GM18511 (cell line): ENCODE measurements around the gene RPL10A.

Experiments
- ATAC-seq: cut with Tn5 transposase; IDR thresholded peaks from one replicate; pipeline ENCODE4 v1.9.1; 2021; ENCODE audit warnings: mild to moderate bottlenecking, moderate library complexity; ENCODE audit not compliant: unreplicated experiment

RPL10A gene

DNA sequence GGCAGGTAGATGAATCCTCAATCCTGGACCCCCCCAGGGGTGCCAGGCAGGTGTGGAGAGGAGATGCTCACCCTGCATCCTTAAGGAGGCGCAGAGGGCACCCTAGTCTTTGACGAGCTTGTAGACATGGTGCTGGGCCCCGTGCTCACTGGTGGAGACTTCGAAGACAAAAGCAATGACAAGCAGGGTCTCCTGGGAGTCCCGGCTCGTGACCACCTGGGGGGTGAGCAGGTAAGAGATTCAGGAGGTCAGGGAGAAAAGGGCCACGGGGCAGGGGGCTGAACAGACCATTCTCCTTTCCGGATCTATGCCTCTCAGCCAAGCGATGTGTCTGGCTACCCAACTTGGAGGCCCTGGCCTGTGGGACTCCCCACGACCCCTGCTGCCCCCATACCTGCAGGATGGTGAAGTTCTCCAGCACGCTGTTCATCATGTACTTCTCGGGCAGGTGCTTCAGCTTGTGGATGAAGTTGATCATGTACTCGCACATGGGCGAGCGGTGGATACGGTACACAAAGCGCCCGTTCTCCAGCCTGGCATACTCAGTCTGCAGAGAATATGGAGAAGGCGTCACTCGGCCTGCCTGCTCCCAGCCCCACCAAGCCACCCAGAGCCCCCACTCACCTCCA is 6.9 kb downstream of the RPL10A start:
- ATAC-seq = no peak

DNA sequence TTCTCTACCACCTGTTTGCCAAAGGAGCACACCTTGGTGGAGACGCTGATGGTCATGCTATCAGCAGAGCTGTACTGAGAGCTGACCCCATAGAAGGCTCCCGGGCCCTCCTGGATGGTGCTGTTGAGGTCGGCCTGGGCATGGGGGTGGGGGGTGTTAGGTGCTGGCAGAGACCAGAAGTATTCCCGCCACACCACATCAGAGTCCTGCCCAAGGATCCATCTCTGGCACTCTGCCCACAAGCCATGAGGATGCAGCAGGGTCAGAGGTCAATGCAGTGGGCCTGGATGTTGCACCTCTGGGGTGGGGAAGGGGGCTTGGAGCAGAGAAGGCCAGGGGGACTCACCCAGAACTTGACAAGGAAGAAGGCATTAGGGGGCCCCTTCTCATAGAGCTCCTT is 7.4 kb downstream of the RPL10A start:
- ATAC-seq = no peak

DNA sequence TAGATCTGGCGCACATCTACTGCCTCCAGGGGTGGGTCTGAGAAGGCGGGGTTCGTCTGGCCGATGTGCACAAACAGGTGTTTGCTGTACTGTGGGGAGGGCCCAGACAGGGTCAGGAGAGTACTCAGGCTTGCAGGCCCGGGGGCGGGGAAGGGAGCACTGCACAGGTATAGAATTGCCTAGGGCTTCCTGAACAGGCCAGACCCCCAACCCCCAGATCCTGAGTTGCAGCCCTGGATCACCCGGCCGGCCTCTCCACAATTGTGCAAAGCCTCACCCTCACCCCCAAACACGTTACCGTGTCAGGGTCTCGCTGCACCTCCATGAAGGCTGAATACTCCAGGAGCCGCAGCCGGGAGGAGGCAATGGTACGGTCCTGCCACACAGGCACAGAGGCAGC is 7.8 kb downstream of the RPL10A start:
- ATAC-seq = no peak

DNA sequence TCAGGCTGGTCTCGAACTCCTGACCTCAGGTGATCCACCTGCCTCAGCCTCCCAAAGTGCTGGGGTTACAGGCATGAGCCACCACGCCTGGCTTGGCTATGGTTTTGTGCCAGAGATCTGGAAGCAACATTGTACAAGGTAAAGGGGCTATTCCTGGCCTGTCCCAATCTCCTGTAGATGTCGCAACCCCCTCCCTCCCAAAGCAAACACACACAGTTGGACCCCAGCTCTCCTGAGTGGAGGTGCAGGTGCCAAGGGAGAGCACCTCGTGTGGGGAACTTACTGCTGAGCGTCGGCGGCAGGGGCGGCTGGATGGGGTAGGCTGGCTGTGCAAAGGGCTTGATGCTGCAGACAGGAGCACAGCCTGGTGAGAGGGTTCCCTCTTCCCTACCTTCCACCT is 8.8 kb downstream of the RPL10A start:
- ATAC-seq = no peak

DNA sequence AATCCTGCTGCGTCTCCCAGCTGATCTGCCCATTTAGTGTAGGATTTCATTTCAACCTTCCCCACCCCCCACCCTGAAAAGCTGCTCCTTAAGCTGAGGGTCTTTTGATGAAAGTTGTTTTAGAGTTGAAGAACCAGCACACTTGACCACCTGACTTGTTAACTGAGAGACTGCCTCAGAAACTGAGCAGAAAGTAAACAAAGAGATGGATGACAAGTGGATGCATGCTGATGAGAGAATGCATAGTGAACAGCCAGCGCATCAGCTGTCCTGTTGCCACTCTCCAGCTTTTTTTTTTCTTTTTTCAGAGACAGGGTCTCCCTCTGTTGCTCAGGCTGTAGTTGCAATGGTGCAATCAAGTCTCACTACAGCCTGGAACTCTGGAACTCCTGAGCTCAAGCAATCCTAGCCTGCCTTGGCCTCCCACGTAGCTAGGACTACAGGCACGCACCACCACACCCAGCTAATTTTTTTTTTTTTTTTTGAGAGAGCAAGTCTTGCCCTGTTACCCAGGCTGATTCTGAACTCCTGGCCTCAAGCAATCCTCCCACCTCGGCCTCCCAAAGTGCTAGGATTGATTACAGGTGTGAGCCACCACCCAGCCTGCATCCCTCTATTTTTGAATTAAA is 9.5 kb downstream of the RPL10A start:
- ATAC-seq = no peak

- no peak for ATAC-seq
Measured at GRCh38 chr6:35478259-35478658, 10.1 kb downstream of the RPL10A start.

- no peak for ATAC-seq
Measured at GRCh38 chr6:35480176-35480575, 12.0 kb downstream of the RPL10A start.

- no peak for ATAC-seq
Measured at GRCh38 chr6:35481226-35481625, 13.0 kb downstream of the RPL10A start.

GRCh38 chr6:35483062-35483461 is 14.9 kb downstream of the RPL10A start:
- no peak for ATAC-seq

- ATAC-seq = no peak
Measured at GRCh38 chr6:35483490-35483889, 15.3 kb downstream of the RPL10A start.

- no peak for ATAC-seq
Measured at GRCh38 chr6:35483893-35484645, 15.9 kb downstream of the RPL10A start.

DNA sequence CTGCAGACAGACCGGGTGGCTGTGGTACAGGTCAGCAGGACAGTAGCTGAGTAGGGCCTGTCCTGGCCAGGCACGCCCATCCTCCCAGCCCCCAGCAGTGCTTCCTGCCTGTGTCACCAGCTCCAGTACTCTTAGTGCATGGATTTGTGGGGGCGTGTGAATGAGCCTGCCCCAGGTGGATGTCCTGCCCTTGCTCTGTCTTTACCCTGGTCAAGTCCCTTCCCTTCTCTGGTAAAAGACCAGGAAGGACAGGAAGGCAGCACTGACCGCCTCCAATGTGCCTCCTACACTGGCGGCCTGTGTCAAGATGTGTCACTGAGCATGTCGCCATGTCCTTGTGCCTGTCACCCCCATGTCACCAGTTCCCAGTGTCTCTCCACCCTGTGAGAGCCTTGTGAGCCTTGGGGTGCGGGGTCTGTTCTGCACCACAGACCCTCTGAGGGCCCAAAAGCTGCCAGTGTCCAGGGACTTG is 16.8 kb downstream of the RPL10A start:
- ATAC-seq = no peak

GRCh38 chr6:35485402-35485877 is 17.2 kb downstream of the RPL10A start:
- no peak for ATAC-seq

DNA sequence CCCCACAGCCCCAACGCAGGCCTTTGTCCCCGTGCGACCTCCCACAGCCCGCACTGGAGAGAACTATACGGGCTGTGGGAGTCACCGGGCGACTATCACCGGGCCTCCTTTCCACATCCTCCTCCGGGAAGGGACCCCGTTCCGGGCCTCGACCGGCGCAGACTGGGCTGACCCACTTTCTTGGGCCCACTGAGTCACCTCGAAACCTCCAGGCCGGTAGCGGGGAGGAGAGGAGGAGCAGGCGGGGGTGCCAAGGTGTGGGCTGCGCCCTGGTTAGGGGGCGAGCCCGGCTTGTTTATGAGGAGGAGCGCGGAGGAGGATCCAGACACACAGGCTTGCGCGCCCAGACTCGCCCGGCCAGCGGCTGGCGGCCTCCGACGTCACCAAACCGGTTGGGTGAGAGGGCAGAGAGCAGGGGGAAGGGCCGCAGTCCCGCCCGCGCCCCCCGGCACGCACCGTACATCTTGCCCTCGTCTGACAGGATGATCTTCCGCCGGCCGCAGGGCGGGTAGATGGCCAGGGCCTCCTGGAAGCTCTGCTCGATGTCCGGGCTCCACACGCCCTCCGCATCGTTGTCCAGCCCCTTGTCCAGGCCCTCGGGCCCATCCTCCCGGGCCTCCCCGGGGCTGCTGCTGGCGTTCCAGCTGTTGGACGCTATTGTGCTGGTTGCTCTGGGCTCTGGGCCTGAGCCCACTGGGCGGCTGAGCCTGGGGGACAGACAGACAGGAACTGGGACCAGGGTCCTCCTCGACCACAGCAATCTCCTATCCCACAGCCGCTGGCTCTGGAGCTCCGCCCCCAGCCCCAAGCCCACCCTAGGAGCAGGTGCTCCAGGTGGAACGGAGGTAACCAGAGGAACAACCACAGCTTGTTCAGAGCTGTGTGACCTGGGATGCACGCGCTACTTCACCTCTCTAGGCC is 18.1 kb downstream of the RPL10A start:
- ATAC-seq = no peak

DNA sequence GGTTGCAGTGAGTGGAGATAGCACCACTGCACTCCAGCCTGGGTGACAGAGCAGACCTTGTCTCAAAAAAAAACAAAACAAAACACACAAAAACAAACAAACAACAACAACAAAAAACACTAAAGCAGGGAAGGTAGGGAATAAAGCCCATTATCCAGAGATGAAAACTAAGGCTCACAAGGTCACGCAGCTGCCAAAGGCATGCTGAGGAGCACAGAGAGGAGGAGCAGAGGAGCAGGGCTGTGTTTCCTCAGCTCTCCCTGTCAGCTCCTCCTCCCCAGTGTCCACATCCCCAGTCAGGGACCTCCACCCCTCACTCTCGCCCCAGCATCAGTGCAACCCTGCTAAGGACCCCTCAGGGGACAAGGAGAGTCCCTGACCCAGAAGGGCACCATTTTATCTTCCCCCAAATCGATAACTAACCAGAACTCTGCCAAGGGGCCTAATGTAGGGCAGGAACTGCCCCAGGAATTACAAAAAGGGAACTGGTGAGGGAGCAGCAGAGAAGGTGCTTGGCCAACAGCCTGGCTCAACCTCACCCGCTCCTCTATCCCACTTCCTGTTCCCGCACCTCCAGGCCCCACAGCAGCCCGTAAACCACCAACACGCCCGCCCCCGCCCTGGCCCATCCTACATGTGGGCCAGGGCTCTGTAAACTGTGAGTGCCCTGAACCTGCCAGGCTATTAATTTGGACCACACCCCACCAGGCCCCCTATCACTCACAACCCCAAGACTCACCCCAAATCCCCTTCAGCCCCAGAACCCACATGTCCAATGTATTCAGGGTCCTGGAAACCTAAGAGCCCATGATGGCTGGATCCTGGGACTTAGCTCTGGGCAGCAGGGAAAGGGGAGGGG is 19.7 kb downstream of the RPL10A start:
- no peak for ATAC-seq

DNA sequence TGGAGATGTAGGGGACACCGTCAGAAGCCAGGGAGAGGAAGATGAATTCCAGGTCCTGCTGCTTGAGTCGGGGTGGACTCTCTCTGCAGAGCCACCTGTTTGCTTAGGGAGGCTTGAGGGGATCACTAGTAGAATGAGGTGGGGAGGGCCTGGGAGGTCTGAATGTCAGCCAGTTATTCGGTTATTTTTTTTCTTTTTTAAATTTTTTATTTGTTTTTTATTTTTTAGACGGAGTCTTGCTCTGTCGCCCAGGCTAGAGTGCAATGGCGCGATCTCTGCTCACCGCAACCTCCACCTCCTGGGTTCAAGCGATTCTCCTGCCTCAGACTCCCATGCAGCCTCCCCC is 20.3 kb downstream of the RPL10A start:
- ATAC-seq = no peak

GRCh38 chr6:35489066-35489465 is 20.9 kb downstream of the RPL10A start:
- no peak for ATAC-seq

DNA sequence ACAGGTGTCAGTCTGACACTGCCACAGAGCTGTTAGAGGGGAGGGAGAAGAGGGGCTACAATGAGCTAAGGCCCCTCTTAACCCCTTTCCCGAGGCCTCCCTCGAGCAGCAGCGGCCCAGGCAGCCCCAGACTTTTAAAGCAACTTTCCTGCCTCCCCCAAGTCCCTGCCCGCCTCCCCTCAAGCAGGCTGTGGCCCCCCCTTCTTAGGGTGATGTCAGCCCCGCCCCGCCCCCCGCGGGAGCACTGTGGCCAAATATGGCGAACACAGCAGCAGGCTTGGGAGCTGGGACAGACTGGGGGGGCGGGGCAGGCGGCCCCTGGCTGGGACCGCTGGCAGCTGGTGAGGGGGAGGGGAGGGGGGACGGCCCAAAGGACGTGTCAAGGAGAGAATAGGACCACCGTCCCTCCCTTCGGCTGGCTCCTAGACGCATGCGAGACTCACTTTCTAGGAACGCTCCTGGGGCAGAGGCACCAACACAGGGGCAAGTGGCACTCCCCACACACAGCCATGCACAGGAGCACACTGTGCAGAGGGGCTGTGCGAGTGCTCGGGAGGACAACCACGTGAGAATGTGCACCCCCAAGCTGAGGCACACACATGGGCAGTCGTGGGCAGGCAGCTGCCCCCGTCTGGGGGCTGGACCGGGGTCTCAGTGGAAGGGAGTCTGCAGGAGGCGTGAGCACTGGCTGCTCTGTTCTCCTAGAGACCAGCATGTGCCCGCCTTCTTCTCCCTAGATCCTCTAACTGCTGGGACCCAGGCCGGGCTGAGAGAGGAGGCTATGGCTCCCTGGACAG is 22.0 kb downstream of the RPL10A start:
- ATAC-seq = no peak

GRCh38 chr6:35490821-35491557 is 22.8 kb downstream of the RPL10A start:
- ATAC-seq = no peak
